ENCODE data around the gene CDH2.
A peak's percentile ranks its signal among the peaks of the same experiment; 100 is the strongest.

CDH2 gene

DNA sequence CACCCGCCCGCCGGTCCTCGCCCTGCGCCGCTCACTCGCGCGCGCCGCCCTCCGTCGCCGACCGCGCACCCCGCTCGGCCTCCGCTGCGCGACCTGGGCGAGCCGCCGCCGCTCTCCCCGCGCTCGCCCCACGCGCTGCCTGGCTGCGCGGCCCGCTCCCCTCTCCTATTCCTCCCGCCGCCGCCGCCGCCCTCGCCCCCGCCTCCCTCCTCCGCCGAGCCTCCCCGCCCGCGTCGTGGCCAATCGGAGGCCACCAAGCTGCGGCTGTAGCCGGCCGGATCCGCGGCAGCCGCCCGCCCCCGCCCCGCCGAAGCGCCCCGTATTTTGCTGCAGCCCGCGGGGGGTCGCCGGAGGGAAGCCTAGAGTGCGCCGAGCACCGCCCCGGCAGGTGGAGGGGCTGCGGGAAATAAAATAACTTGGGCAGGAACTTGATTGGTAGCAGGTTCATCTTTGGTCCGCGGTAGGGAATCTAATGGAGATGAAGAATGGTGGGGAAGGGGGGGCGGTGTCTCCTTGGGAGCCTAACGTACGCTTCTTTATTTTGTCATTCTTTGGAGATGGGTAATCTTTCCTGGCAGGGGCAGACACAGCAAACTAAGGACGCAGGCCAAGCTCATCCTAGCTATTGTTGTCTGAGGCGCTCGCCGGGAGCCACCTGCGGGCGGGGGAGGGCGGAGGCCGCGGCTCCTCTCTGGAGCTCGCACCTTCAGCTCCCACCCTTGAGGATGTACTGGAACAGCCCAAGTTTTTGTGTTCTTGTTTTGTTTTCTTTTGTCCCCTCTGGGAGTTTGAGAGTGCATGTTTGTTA is 1.1 kb upstream of the CDH2 start:
- DNase-seq, result no peak
- peaks cover 10% of the 10 kb centered on the region for H3K36me3 Mint-ChIP-seq
- H3K27me3 Mint-ChIP-seq, result peaks cover 51% of the 10 kb centered on the region
- H3K4me1 Mint-ChIP-seq, result peaks cover 12% of the 10 kb centered on the region
- peak overlapping the region; percentile 55 for H3K4me3 Mint-ChIP-seq
- CTCF ChIA-PET, result no interaction called here
- H3K9me3 Mint-ChIP-seq, result no peaks in the 10 kb centered on the region
- no peak overlapping the region for H3K27ac Mint-ChIP-seq

DNA sequence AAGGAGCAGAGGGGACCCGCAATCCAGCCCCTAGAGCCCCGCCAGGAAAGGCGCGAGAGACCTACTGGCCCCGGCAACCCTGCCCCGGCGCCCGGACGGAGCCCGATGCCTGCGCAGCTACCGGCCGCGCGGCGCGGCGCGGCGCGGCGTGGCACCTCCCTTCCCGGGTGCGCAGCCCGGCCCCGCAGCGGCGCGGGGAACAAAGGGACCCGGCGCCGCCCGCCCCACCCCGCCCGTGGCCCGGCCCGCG is 307 bp downstream of the CDH2 start:
- H3K36me3 Mint-ChIP-seq, result peaks cover 10% of the 10 kb centered on the region
- peaks cover 51% of the 10 kb centered on the region for H3K27me3 Mint-ChIP-seq
- peaks cover 12% of the 10 kb centered on the region for H3K4me1 Mint-ChIP-seq
- no peak for DNase-seq
- CTCF ChIA-PET, result no interaction called here
- no peaks in the 10 kb centered on the region for H3K9me3 Mint-ChIP-seq
- H3K27ac Mint-ChIP-seq, result no peak overlapping the region
- H3K4me3 Mint-ChIP-seq, result peak overlapping the region; percentile 50

DNA sequence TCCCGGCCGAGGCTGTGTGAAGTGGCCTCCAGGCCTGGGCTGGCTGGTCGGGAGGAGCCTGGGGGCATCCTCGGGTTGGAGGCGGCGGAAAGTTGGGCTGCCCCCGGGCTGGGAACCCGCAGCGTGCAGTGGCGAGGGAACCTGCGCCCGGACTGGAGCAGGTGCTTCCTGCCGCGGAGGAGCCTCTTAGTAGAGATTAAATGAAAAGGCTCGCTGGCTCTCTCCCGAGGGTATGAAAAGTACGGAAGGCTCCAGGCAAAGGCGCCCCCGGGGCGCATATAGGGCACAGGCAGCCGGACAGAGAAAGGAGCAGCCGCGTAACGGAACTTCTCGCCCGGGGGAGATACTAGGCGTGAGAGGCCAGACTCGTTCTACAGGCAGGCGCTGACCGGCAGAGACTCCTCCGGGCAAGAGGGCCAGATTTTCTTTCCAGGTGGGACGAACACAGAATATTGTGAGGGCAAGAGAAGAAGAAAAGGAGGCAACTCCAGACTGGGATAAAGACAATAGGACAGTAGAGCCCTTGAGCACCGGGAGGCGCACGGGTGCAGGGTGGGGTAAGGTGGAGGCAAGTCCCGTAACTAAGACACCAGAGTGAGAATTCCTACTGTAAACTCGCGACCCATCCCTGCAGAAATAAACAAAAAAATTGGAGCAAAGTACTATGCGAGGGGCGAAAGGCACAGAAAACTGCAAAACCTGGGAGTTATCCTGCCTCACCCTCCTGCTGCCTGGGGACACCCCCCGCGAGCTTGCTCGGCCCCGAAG is 816 bp downstream of the CDH2 start:
- H3K4me1 Mint-ChIP-seq, result peaks cover 12% of the 10 kb centered on the region
- peaks cover 51% of the 10 kb centered on the region for H3K27me3 Mint-ChIP-seq
- no peak for DNase-seq
- H3K9me3 Mint-ChIP-seq, result no peaks in the 10 kb centered on the region
- peaks cover 10% of the 10 kb centered on the region for H3K36me3 Mint-ChIP-seq
- peak overlapping the region; percentile 50 for H3K4me3 Mint-ChIP-seq
- CTCF ChIA-PET, result no interaction called here
- H3K27ac Mint-ChIP-seq, result no peak overlapping the region

DNA sequence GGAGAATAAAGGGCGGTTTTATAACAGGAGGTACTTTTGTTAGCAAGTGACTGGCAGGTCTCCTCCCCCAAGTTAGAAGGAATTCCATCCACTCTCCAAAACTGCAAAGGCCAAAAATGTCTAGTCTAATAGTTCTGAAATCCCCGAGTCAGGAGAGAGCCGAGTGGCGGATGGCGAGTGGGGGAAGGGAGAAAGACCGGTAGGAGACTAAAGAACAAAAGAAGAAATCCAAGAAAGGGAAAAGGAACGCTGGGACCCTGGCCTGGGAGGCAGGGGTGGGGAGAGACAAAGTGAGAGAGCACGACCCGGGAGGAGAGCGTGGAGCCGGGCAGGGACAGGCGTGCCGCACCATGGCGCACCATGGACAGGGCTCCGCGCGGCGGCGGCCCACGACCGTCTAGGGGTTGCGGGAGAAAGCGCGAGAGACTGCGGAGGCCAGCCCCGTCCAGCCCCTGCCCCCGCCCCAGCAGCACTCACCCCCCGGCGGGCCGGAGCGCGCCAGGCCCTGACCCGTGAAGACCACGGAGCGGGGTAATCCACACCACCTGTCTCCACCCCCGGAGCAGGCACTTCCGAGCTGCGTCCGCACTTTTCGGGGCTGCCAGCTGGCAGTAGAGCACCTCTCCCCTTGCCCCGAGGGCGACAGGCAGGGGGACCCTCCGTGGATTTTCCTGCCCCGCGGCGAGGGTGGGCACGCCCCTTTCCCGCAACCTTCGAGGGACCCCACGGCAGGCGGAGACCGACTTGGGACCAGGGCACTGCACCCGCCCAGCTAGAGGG is 1.6 kb downstream of the CDH2 start:
- H3K36me3 Mint-ChIP-seq, result peaks cover 10% of the 10 kb centered on the region
- peaks cover 12% of the 10 kb centered on the region for H3K4me1 Mint-ChIP-seq
- no peak for DNase-seq
- CTCF ChIA-PET, result no interaction called here
- no peak overlapping the region for H3K4me3 Mint-ChIP-seq
- peaks cover 45% of the 10 kb centered on the region for H3K27me3 Mint-ChIP-seq
- H3K27ac Mint-ChIP-seq, result peak overlapping the region; percentile 71
- no peaks in the 10 kb centered on the region for H3K9me3 Mint-ChIP-seq

DNA sequence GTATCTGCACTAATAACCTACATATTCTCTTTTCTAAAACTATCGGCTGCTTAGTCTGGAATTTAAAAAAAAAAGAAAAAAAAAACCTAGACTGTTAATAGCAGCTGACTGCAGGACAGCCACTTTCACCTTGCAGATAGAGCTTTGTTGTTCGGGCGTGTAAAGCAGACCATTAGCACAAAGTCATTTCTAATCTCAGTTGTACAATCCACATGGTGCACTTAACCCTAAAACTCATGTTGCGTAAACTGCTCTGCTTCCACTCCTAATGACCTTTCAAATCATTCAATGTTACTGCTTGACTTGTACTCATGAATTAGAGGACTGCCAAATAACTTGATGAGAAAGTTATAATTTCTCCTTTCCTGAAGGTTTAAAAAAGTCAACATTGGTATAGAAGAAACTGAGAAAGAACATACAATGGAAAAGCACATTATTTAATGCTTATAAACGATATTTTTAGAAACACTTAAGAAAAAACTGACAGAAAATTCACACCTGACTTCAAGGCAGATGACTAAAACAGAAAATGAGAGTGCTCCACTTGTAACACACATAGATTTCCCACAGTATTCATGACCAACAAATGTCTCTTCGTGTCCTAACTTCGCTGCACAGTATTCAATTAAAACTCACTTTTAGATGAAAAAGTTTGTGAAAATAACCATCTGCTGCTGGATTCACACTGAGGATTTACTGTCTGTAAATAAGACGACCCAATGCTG is 2.6 kb downstream of the CDH2 start:
- DNase-seq, result no peak
- peaks cover 45% of the 10 kb centered on the region for H3K27me3 Mint-ChIP-seq
- H3K36me3 Mint-ChIP-seq, result peaks cover 10% of the 10 kb centered on the region
- H3K4me3 Mint-ChIP-seq, result no peak overlapping the region
- CTCF ChIA-PET, result no interaction called here
- peaks cover 12% of the 10 kb centered on the region for H3K4me1 Mint-ChIP-seq
- no peak overlapping the region for H3K27ac Mint-ChIP-seq
- no peaks in the 10 kb centered on the region for H3K9me3 Mint-ChIP-seq

DNA sequence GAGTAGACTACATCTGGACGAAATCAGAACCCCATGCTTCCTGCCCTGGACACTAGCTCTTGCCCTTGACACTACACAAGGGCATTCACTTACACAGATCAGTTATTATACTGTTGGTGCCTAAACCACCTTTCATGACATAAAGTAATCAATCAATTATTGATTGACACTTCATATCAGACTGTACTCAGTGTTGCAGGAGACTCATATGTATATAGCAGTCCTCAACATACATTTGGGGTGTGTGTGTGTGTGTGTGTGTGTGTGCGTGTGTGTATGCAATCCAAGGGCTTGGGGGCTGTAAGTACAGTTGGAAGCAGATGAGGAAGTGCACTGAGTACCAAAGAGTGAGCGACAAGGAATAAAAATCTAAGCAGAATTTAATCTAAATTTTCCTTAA is 5.1 kb downstream of the CDH2 start:
- no peak for DNase-seq
- CTCF ChIA-PET, result no interaction called here
- H3K36me3 Mint-ChIP-seq, result peaks cover 7% of the 10 kb centered on the region
- H3K4me3 Mint-ChIP-seq, result no peak overlapping the region
- peaks cover 8% of the 10 kb centered on the region for H3K4me1 Mint-ChIP-seq
- no peak overlapping the region for H3K27ac Mint-ChIP-seq
- no peaks in the 10 kb centered on the region for H3K9me3 Mint-ChIP-seq
- H3K27me3 Mint-ChIP-seq, result peaks cover 27% of the 10 kb centered on the region

DNA sequence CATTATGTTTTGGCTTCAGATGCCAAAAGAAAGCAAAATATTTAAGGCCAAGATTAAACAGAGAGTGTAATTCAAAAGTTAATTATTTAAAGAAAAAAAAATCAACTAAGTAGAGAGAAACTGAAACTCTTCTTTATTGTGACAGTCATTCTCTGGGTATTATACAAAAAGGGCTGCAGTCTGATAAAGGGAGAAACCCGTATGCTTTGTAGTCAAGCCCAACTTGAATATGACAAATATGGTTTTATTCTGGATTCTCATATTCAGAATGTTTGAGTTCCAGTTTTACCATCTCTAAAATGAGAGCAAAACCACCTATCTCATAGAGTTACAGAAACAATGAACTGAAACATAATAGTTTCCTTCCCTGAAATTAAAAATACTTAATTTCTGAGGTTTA is 8.2 kb downstream of the CDH2 start:
- no peaks in the 10 kb centered on the region for H3K36me3 Mint-ChIP-seq
- no peaks in the 10 kb centered on the region for H3K27me3 Mint-ChIP-seq
- H3K4me3 Mint-ChIP-seq, result no peak overlapping the region
- H3K4me1 Mint-ChIP-seq, result no peaks in the 10 kb centered on the region
- no peaks in the 10 kb centered on the region for H3K9me3 Mint-ChIP-seq
- CTCF ChIA-PET, result no interaction called here
- no peak for DNase-seq
- no peak overlapping the region for H3K27ac Mint-ChIP-seq

DNA sequence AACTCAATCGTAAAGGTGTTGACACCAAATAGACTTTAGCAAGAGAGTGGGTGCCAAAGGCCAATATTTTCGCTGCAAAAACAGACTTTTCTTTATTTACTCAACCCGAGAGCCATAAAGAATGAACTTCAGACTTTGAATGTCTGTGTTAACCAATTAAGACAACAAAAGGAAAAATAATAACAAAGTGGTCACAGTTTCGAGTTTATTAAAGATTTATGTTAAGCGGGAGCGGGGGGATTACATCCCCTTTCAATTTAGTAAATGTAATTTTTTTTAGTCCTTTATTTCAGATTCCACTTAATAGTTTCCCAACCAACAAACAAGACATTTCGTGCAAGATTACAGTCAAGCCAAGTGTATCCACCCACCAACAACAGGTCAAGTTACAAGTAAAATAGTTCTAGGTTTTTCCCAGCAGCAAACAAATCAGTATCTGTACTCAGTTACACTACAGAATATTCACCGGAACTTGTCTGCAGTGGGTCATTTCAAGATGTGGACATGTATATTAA is 9.0 kb downstream of the CDH2 start:
- H3K9me3 Mint-ChIP-seq, result no peaks in the 10 kb centered on the region
- no peaks in the 10 kb centered on the region for H3K4me1 Mint-ChIP-seq
- no peak for DNase-seq
- no peaks in the 10 kb centered on the region for H3K36me3 Mint-ChIP-seq
- no peak overlapping the region for H3K4me3 Mint-ChIP-seq
- no peaks in the 10 kb centered on the region for H3K27me3 Mint-ChIP-seq
- CTCF ChIA-PET, result no interaction called here
- H3K27ac Mint-ChIP-seq, result no peak overlapping the region

DNA sequence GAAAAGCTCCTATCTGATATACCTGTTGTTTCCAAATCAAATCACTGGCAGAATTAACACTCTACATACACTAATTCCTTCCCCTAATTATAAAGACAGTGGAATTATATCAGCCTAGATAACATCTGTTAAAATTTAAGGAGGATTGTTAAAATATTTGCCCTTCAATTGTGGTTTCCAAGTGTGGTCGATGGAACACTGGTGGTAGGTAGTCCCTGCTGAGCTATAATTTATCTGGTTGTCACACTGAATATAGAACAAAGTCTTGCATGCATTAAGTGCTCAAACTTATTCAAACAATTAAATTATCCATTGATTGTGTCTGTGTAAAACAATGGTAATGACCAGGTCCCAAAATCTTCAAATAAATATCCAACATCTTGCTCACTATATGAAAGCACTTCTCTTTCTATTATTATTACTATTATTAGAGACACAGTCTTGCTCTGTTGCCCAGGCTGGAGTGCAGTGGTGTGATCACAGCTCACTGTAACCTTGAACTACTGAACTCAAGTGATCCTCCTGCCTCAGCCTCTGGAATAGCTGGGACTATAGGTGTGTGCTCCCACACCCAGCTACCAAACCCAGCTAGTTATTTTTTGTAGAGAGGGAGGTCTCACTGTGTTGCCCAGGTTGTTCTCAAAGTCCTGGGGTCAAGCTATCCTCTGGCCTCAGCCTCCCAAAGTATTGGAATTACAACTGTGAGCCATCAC is 12.0 kb downstream of the CDH2 start:
- Mint-ChIP-seq H3K4me3 (no peak overlapping the region), H3K27ac (no peak overlapping the region), H3K36me3 (no peaks in the 10 kb centered on the region), H3K4me1 (no peaks in the 10 kb centered on the region), H3K27me3 (no peaks in the 10 kb centered on the region), H3K9me3 (no peaks in the 10 kb centered on the region)
- CTCF ChIA-PET, result no interaction called here
- DNase-seq, result no peak

DNA sequence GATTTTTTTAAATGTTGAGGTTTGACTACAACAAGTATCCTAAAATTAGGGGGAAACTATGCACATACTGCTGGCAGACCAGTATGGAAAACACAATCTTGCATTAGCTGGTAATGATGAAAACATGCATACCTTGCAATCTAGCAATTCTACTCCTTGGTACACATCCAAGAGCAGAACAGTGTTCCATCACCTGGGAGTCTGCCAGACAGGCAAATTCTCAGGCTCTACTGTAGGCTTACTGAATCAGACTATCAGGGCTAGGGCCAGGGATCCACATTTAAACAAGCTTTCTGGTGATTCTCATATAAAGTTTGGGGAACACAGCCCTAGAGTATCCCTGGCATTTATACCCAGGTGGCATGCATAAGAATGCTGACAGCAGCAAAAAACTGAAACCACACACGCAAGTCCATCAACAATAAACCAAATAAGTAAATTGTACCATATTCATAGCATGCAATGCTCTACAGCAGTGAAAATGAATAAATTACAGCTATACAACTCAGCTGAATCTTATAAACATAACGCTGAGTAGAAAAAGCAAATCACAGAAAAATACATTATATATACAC is 13.6 kb downstream of the CDH2 start:
- no peak overlapping the region for H3K27ac Mint-ChIP-seq
- no peak for DNase-seq
- no peaks in the 10 kb centered on the region for H3K27me3 Mint-ChIP-seq
- no peaks in the 10 kb centered on the region for H3K9me3 Mint-ChIP-seq
- no peak overlapping the region for H3K4me3 Mint-ChIP-seq
- H3K4me1 Mint-ChIP-seq, result no peaks in the 10 kb centered on the region
- CTCF ChIA-PET, result no interaction called here
- no peaks in the 10 kb centered on the region for H3K36me3 Mint-ChIP-seq

DNA sequence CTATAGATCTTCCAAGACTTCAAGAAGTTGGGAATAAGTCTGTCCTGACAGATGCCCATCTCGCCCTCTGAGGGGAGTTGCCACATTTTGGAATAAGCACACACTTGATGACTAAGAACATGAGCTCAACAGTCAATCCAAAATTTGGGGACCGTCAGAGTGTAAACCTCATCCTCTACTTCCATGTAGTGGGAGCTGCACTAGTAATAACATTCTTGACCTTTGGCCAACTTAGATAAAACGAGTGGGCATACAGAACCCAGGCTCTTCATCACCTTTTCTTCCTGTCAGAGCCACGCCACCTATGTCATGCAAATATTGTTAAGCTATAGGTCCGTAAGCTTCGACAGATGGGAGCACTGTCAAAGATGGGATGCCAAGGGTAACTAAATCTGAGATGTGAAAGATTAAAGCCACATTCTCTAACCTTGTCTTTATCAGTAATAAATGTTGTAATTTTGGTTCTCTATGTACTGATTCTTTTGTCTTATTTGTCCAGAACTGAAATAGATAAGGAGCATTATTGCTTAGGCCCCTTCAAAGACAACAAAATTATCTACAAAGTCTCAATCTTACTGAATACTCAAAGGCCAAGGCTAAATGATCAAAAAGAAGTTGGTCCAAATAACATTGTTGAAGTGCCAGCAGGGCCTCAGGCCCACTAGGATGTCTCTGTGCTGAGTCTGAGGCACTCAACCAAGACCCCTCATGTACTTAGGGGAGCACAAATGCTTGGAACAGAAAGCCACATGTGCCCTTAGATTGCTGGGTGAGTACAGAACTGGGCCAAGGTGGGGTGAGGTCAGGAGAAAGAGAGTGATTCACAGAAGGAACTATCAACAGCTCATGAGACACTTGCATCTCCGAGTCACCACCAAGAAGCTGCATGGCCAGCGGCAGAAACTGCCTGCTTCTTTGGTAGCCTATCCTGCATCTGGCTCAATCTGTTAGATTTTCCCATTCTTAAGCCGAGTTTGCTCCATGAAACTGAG is 15.0 kb downstream of the CDH2 start:
- Mint-ChIP-seq H3K27me3 (no peaks in the 10 kb centered on the region), H3K4me1 (no peaks in the 10 kb centered on the region), H3K4me3 (no peak overlapping the region), H3K27ac (no peak overlapping the region), H3K9me3 (no peaks in the 10 kb centered on the region), H3K36me3 (no peaks in the 10 kb centered on the region)
- no peak for DNase-seq
- CTCF ChIA-PET, result no interaction called here

DNA sequence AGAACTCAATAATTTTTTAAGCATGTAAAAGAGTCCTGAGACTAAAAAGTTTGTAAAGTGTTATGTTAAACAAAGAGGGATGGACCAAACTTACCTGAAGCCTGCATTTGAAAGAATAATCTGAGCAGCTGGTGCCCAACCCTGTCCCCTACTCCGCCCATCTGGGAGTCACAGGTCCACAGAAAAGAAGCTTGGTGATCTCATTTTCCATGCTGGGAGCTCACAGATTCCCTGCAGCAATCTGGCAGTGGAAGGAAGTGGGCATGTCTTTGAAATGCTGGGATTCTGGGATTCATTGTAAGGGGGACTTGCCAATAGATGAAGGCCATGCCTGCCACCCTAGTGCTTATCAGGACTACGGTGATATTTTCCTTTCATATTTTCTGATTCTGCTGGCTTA is 17.9 kb downstream of the CDH2 start:
- Mint-ChIP-seq H3K36me3 (no peaks in the 10 kb centered on the region), H3K4me1 (no peaks in the 10 kb centered on the region), H3K9me3 (peaks cover 4% of the 10 kb centered on the region), H3K27me3 (no peaks in the 10 kb centered on the region), H3K4me3 (no peak overlapping the region), H3K27ac (no peak overlapping the region)
- CTCF ChIA-PET, result no interaction called here
- DNase-seq, result no peak

All from activated naive CD4-positive, alpha-beta T cell treated with anti-CD3 and anti-CD28 coated beads, Interleukin-2, amount 10 ng/mL, durations not matched to agents 7 days and 5 days (primary cell).